ENCODE results near the gene PGAM5. TPM values are rescaled to one million over a fixed set of nuclear protein-coding genes. Genes with fewer than 3 reads are reported as not detected.

The PGAM5 gene
- total and polyA plus RNA-seq, 2 of the 13 experiments (the other 11 are each of a cell fraction or from before 2014, with no cell fraction given): 18.0 to 77.9 TPM

GRCh38 chr12:132710405-132711079 lies at the start of gene PGAM5 (continued):
- TF ChIP-seq USF2 (IDR thresholded peaks at IDR 0.05; ENCODE audit: low read depth, low read length) (no peak), USF2 (CRISPR knock-in tag; IDR thresholded peaks at IDR 0.05; ENCODE audit: borderline replicate concordance) (no peak), ATF6 (CRISPR knock-in tag; conservative IDR thresholded peaks at IDR 0.05) (no peak), ZNF839 (CRISPR knock-in tag; IDR thresholded peaks at IDR 0.05; ENCODE audit: borderline replicate concordance) (no peak), ZNF101 (CRISPR knock-in tag; IDR thresholded peaks at IDR 0.05; ENCODE audit: borderline replicate concordance, low read depth) (no peak), ZNF350 (CRISPR knock-in tag; IDR thresholded peaks at IDR 0.05; ENCODE audit: borderline replicate concordance, low read depth) (peak; percentile 44; the same call in 1 of the 2 replicates), LRRFIP1 (CRISPR knock-in tag; conservative IDR thresholded peaks at IDR 0.05) (no peak), NAIF1 (CRISPR knock-in tag; IDR thresholded peaks at IDR 0.05; ENCODE audit: borderline replicate concordance) (peak; percentile 71; the same call in 1 of the 2 replicates), ZNF337 (CRISPR knock-in tag; IDR thresholded peaks at IDR 0.05; ENCODE audit: borderline replicate concordance, low read depth) (no peak), ZBTB2 (CRISPR knock-in tag; IDR thresholded peaks at IDR 0.05; ENCODE audit: low read depth) (peak; percentile 90), ZFX (CRISPR knock-in tag; IDR thresholded peaks at IDR 0.05; ENCODE audit: low read depth) (peak; percentile 48), ARID5B (CRISPR knock-in tag; IDR thresholded peaks at IDR 0.05) (peak; percentile 67), EED (CRISPR knock-in tag; IDR thresholded peaks at IDR 0.05) (no peak), ZBTB21 (CRISPR knock-in tag; IDR thresholded peaks at IDR 0.05) (no peak), MED1 (CRISPR knock-in tag; IDR thresholded peaks at IDR 0.05) (peak; percentile 66), NFYB (CRISPR knock-in tag; IDR thresholded peaks at IDR 0.05) (0 out of 2 replicates have a peak, but pooled peaks have one; percentile 36), FOXK2 (IDR thresholded peaks at IDR 0.05) (no peak)
